Panc1 (cell line): ENCODE data around the gene GON7. TPM values are rescaled to one million over a fixed set of nuclear protein-coding genes. Genes with fewer than 3 reads are reported as not detected.

Source experiments
- ATAC-seq: fragments of 200-7000 bp; cut with Tn5 transposase; 2 replicates; pipeline ENCODE4 v1.9.1; 2020; ENCODE audit warnings: mild to moderate bottlenecking, moderate library complexity
- BruUV-seq: library from RNA; stranded (reverse); fragments of 400-500 nt; replicated peaks from 2 replicates; lab custom pipeline; 2021; lab: Mats Ljungman, UMichigan
- CTCF ChIA-PET: fragments of 300-600 bp; sonication (Branson Sonifier 250); formaldehyde crosslinking; loops from one replicate; lab custom pipeline; 2022; ENCODE audit warnings: antibody characterized with exemption; lab: Charles Lee
- POLR2A ChIA-PET: fragments of 300-600 bp; sonication (Branson Sonifier 250); formaldehyde crosslinking; loops from one replicate; lab custom pipeline; 2022; ENCODE audit warnings: antibody characterized with exemption; lab: Charles Lee
- DNase-seq: peaks from one replicate; pipeline ENCODE4 v3.0.0-alpha.2; 2010; ENCODE audit warnings: low read depth, low spot score
- H3K27ac ChIP-seq: 2 replicates; pipeline ENCODE4 v1.5.1; 2011; ENCODE audit warnings: mild to moderate bottlenecking, low read length, inconsistent platforms
- H3K27me3 ChIP-seq: fragments of 200-500 bp; sonication (Bioruptor generic); 2 replicates; pipeline ENCODE4 v1.6.0; 2014; ENCODE audit warnings: low read length, inconsistent platforms; ENCODE audit not compliant: control insufficient read depth, insufficient read depth
- H3K36me3 ChIP-seq: fragments of 200-500 bp; sonication (Bioruptor generic); 2 replicates; pipeline ENCODE4 v1.5.1; 2014; ENCODE audit warnings: inconsistent platforms, mild to moderate bottlenecking, low read length, moderate library complexity; ENCODE audit not compliant: control insufficient read depth, insufficient read depth
- H3K4me1 ChIP-seq: 2 replicates; pipeline ENCODE4 v1.5.1; 2011; ENCODE audit warnings: inconsistent platforms, mild to moderate bottlenecking, low read length, moderate library complexity; ENCODE audit not compliant: control insufficient read depth, insufficient read depth
- H3K4me3 ChIP-seq, 2 experiments: 2 replicates each; pipeline ENCODE4 v1.5.1; 2011 to 2012; ENCODE audit warnings: low read depth in 2 of 2, low read length in 2 of 2, mild to moderate bottlenecking in 2 of 2, inconsistent platforms in 1 of 2, moderate library complexity in 1 of 2
- H3K9me3 ChIP-seq: fragments of 200-500 bp; sonication (Bioruptor generic); 2 replicates; pipeline ENCODE4 v1.5.1; 2014; ENCODE audit warnings: low read depth, mild to moderate bottlenecking, inconsistent platforms, low read length, moderate library complexity; ENCODE audit not compliant: control insufficient read depth, insufficient read depth
- CTCF ChIP-seq: fragments of 450-650 bp; IDR thresholded peaks from 2 replicates; pipeline ENCODE4 v1.5.1; 2017; ENCODE audit warnings: mild to moderate bottlenecking
- POLR2AphosphoS5 ChIP-seq: IDR thresholded peaks from 2 replicates; pipeline ENCODE4 v1.6.1; 2012; ENCODE audit warnings: mild to moderate bottlenecking, low read depth, low read length, moderate library complexity
- REST ChIP-seq, 2 experiments: IDR thresholded peaks; 2 replicates each; pipeline ENCODE4 v1.6.1; 2011 to 2012; ENCODE audit warnings: low read depth in 2 of 2, control low read depth in 1 of 2, low read length in 1 of 2, mild to moderate bottlenecking in 1 of 2, moderate library complexity in 1 of 2; ENCODE audit not compliant: insufficient read depth in 1 of 2
- SIN3A ChIP-seq: IDR thresholded peaks from 2 replicates; pipeline ENCODE4 v1.6.1; 2012; ENCODE audit warnings: low read depth, mild to moderate bottlenecking, low read length, moderate library complexity, borderline replicate concordance; ENCODE audit not compliant: insufficient read depth
- TCF7L2 ChIP-seq: IDR thresholded peaks from 2 replicates; pipeline ENCODE4 v1.6.1; 2011; ENCODE audit warnings: mild to moderate bottlenecking, low read depth, low read length, inconsistent platforms
- in situ Hi-C: cut with HindIII; loops from 2 replicates; pipeline ENCODE4 v1.10.0; 2016; ENCODE audit warnings: low sequenced_read_pairs, low pct_unique_long_range_greater_than_20kb
- intact Hi-C: fragments of 100-400 bp; cut with micrococcal nuclease; formaldehyde crosslinking; loops from one replicate; pipeline ENCODE4 v1.10.0; 2022; ENCODE audit not compliant: unreplicated experiment
- total RNA-seq: library from RNA; stranded (reverse); gene quantifications from one replicate; pipeline ENCODE4 v1.2.1, GENCODE V29; 2021; ENCODE audit not compliant: unreplicated experiment

The GON7 gene
- total RNA-seq, 1 experiment from 2014 or later, result 9.5 TPM

- Histone ChIP-seq H3K9me3 (no peaks in the 10 kb centered on the region), H3K4me3 (no peak overlapping the region), H3K4me1 (no peaks in the 10 kb centered on the region), H3K27me3 (no peaks in the 10 kb centered on the region), H3K36me3 (no peaks in the 10 kb centered on the region), H3K27ac (no peak overlapping the region)
- ATAC-seq (no peak), DNase-seq (no peak)
- intact Hi-C loops (no loop called here), in situ Hi-C loops (no loop called here)
- POLR2A ChIA-PET, result no interaction called here
- TF ChIP-seq TCF7L2, result no peak
- TF ChIP-seq CTCF, result no peak
- no TSS peak for BruUV-seq
- CTCF ChIA-PET, result no interaction called here
Observed at GRCh38 chr14:93228550-93228949, 21.7 kb upstream of the GON7 start.

GRCh38 chr14:93223565-93223964 is 16.7 kb upstream of the GON7 start:
- ChIA-PET POLR2A (no interaction called here), CTCF (interaction anchor here (1.2 kb wide), 1 partner anchor 16 kb away, joined by 8 read pairs; no protein-coding TSS in a partner anchor)
- in situ Hi-C loops (no loop called here), intact Hi-C loops (no loop called here)
- peaks cover 5% of the 10 kb centered on the region; the same call in 1 of the 2 replicates for H3K36me3 ChIP-seq
- H3K4me3 ChIP-seq, result no peak overlapping the region
- H3K27me3 ChIP-seq, result no peaks in the 10 kb centered on the region
- H3K4me1 ChIP-seq, result no peaks in the 10 kb centered on the region
- no peak for TF ChIP-seq SIN3A
- TF ChIP-seq CTCF, result no peak
- TF ChIP-seq POLR2AphosphoS5, result no peak
- no peak for TF ChIP-seq REST (IDR thresholded peaks at IDR 0.05; ENCODE audit: insufficient read depth in 1 of 2, low read depth in 2 of 2, low read length in 1 of 2)
- TF ChIP-seq TCF7L2, result no peak
- no peak for ATAC-seq
- DNase-seq, result no peak
- no TSS peak for BruUV-seq
- H3K9me3 ChIP-seq, result no peaks in the 10 kb centered on the region
- H3K27ac ChIP-seq, result no peak overlapping the region
